HG03097 (cell line): ENCODE measurements around the gene ENGASE.
"Not testable (repeated sequence)": the region's sequence is repeated elsewhere in the genome, so short reads cannot be mapped to it uniquely, and the experiment has no call there.

ENCODE experiments used
- ATAC-seq: cut with Tn5 transposase; IDR thresholded peaks from one replicate; pipeline ENCODE4 v1.9.1; 2021; ENCODE audit not compliant: unreplicated experiment, low FRiP score

Gene ENGASE

DNA sequence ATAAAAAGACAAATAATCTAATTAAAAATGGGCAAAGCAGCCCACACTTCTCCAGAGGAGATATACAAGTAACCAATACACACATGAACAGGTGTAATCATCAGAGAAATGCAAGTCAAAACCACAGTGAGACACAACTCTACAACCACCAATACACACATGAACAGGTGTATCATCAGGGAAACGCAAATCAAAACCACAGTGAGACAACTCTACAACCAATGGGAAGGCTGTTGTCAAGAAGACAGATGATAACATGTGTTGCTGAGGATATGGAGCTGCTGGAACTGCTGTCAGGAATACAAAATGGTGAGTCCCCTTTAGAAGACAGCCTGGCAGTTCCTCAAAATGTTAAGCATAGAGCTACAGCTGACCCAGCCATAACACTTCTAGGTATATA lies 22.5 kb upstream of the ENGASE start:
- no peak for ATAC-seq

DNA sequence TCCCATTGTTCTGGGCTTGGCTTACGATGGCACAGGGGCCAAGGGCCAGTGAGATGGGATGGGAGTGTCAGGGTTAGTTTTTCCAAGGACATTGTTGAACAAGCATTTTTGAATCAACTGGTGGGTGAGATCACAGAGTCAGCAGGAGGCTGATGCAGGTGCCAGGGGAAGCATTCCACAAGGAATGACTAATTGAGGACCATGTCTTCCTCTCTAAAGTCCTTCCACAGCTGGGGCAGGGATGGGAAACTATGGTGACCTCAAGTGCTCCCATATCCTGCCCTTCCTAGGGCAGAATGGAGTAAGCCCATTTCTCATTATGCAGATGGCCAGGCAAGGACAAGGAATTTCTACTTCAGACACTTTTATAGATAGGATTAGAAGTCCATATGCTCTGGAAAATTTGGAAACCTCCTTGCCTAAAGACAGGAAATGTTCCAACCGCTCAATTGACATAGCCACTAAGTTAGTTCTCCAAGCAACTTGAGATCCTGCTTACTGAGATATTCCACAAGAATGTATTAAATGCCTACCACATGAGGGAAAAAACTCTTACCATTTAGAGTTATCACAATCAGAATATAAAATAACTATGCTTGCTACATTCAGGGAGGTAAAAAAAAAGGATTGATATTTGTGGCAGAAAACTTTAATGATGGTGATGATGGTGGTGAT lies 21.2 kb upstream of the ENGASE start:
- ATAC-seq, result no peak

DNA sequence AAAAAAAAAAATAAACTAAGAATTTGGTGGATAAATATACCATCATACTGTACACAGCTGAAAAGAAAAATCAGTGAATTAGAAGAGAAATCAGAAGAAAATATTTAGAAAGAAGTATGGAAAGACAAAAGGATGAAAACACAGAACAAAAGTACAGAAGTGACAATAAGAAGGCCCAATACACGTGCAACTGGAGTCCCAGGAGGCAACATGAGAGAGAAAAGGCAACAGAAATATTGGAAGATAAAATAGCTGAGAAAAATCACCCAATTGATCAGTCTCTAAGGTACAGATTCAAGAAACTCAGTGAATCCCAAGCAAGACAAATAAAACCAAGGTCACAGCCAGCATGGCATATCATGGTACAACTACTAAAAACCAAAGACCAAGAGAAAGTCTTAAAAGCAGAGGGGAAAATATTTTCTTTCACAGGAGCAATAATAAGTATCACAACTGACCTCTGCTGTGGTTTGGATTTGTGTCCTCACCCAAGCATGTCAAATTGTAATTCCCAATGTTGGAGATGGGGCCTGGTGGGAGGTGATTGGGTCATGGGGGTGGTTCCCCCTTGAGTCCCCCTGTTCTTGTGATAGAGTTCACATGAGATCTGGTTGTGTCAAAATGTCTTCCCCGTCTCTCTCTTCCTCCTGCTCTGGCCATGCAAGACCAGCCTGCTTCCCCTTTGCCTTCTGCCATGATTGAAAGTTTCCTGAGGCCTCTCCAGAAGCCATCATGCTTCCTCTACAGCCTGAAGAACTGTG lies 20.2 kb upstream of the ENGASE start:
- ATAC-seq, result no peak

DNA sequence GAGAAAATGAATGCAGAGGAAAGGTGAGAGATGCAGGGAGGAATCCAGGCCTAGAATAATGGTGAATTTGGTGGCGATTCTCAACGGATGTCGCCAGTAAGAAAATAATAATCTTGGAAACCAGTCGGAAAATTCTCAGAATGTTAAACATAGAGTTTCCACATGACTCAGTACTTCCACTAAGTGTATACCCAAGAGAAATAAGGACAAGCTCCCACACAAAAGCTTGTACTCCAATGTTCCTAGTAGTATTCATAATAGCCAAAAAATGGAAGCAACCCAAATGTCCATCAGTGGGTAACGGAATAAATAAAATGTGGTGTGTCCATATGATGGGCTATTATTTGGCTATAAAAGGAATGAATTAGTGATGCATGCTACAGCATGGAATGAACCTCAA lies 19.4 kb upstream of the ENGASE start:
- no peak for ATAC-seq

DNA sequence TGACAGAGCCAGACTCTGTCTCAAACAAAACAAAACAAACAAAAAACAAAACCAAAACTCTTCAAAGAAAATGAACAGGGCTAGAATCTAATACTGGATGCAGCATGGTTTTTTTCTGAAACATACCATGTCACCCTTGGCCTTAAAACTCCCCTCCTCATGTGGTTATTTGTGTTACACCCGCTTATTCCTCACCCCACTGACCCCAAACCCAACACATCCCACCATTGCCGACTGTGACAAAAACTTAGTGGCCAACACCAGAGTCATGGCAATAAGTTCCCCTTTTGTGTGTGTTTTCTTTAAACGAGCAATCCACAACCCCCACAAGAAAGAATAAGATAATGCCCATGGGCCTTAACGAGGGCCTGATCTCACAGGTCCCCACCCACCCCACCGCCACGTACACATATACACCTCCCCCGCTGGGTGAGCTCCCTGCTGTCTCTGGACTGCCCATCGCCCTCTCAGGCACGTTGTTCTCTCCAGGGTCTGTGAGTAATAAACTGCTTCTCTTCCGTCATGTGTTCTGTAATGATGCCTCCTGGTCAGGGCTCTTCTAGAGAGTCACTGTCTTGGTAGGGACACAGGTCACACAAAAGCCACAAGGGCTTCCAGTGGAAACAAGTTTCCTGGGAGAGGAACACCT lies 16.8 kb upstream of the ENGASE start:
- ATAC-seq, result no peak

DNA sequence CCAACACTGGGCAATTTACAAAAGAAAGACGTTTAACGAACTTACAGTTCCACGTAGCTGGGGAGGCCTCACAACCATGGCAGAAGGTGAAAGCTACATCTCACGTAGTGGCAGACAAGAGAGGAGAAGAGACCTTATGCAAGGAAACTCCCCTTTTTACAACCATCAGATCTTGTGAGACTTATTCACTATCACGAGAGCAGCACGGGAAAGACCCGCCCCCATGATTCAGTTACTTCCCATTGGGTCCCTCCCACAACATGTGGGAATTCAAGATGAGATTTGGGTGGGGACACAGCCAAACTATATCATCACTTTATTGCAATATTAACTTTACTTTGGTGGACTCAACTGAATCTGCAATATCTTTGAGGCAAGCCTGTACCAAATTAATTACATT lies 11.9 kb upstream of the ENGASE start:
- ATAC-seq, result no peak

DNA sequence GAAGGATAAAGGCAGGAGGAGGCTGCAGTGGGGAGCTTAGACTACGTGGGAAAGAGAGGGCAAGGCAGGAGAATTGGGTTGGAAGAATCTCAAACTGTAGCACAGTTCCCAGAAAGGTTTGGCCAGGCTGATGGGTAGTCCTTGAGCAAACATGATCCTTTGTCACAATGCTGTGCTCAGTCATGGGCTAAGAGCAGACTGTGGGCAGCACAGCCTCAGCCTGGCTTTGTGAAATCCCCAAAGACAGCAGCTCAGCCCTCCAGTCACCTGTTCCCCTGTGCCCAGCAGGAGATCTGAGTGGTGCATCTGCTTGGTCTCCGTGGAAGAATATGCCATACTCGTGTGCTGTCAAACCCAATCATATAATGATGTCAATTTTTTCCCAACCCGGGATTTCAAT lies 10.6 kb upstream of the ENGASE start:
- ATAC-seq, result no peak

DNA sequence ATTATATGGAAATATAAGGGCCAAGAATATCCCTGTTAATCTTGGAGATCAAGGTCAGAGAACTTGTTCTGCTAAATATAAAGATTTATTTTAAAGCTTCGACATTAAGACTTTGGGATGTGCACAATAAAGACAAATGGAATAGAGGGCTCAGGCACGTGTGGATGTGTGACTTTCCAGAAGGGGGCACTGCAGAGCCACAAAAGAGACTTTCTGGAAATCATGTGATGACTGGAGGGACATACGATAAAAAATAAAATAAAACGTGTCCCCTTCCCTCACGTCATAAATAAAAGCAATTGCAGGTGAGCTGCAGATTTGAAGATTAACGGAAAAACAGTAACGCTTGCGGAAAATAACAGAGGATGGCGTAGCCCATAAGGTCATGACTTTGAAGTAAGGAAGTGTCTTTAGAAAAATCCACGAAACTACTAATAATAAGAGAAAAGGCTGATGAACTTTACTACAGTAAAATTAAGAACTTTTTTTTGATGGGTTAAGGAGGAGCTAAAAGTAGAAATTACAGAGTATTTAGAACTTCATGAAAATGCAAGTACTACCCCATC lies 9.4 kb upstream of the ENGASE start:
- ATAC-seq, result no peak

DNA sequence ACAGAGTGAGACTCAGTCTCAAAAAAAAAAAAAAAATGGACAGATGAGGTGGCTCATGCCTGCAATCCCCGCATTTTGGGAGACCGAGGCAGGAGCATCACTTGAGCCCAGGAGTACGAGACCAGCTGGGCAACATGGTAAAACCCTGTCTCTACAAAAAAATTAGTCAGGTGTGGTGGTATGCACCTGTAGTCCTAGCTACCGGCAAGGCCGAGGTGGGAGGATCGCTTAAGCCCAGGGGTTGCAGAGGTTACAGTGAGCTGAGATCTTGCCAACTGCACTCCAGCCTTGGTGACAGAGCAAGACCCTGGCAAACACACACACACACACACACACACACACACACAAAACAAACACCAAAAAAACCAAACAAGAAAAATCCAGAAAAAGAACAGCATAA lies 7.7 kb upstream of the ENGASE start:
- ATAC-seq, result no peak

DNA sequence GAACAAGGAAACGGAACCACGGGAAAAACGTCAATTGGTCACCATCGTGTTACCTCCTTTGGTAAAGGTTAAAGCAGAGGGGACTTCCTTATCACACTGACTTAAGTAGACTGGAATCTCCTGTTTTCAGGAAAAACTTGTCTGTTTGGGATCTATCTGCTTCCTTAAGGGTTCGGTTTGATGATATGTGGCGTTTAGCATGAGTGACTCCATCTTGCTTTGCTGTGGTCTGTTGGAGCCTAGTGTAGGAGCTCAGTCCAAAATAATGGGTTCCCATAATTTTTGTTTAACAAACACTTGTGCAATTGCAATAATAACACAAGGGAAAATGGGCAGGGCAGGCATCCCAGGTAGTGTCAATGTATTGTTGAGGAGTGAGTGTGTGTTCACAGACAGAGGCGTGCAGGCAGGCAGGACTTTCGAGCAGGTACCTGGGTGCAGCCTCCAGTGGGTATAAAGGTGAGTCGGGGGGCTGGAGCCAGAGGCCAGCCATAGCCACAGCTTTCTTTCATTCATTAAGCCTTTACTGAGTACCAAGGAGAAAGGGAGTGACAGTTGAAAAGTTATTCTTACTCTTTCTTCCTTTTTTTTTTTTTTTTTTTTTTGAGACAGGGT lies 4.3 kb upstream of the ENGASE start:
- no peak for ATAC-seq

DNA sequence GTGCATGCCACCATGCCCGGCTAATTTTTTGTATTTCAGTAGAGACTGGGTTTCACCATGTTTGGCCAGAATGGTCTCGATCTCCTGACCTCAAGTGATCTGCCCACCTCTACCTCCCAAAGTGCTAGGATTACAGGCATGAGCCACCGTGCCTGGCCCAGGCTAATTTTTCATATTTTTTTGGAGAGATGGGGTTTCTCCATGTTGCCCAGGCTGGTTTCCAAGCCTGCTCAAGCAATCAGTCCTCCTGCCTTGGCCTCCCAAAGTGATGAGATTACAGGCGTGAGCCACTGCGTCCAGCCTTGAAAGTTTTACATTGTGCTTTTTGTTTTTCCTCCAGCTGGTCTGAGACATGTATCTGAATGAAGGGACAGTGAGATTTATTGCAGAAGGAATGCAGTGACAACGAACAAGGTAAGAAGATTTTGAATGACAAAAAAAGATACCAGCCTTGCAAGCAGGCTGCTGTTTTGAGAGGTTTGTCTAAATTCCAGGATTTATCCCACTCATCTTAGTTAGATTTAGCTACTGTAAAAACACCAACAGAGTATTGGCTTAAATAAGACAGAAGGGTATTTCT lies 3.4 kb upstream of the ENGASE start:
- ATAC-seq, result no peak

DNA sequence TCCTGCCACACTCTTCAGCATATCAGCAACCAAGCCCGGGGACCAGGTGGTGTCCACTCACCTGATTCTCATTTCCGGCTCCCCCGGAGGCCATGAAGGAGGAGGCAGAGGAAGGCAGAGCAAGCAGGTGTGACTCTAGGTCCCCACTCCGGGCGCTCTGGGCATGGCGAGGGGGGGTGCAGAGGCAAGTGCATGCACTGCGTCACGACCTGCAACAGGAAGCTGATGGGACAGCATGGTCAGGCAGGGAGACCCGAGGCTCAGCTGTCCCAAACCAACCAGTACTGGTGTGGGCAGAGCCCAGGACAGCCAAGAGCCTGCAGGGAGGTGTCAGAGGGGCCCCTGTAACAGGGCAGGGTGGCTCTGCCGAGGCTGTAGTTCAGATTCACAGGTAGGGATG lies 2.1 kb upstream of the ENGASE start:
- no peak for ATAC-seq

DNA sequence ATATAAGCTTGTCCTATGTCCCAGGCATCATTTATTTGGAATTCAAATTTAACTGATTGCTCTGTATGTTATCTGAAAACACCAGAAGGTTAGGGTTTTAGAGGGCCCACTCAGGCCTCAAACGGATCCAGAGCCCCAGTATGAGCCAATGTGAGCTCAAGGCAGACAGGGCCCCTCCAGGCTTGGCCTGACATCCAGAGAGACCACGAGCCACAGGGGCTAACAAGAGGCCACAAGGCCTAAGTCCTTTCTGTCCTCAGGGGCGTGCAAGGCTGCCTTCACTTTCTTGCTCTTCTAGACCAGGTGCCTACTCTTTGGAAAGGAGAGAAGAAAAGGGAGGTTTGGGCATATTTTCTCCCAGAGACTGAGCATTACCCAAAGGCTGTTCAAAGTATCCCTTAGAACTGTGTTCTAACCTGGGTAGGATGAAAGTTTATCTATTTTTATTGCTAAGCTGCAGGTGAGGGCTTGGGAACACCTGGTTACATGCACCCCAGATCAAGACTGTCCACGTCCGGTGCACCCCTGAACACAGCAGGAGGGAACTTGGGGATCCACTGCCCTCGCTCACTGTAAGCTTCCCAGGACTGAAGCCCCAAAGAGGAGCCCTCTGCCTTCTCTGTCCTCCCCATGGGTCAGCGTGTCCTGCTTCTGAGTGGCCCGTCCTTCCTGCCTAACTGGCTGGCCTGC lies 1.5 kb upstream of the ENGASE start:
- ATAC-seq, result no peak

DNA sequence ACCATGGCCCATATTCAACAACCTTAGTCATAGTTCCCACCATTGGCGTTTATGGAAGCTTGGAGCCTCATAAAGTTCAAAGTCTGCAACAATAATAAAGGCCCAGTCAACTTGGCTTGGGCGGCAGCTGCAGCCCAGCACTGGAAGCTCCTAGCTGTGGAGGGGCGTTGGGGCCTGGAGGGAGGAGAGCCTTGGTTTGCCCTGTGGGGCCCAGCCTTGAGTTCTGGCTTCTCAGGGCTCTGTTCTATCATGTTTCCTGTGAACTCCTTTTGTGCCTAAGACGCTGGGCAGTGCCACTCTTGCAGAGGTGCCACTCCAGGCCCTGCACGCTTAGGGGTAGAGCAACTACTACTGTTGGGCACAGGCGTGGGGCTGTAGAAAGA lies 927 bp upstream of the ENGASE start:
- ATAC-seq, result no peak

DNA sequence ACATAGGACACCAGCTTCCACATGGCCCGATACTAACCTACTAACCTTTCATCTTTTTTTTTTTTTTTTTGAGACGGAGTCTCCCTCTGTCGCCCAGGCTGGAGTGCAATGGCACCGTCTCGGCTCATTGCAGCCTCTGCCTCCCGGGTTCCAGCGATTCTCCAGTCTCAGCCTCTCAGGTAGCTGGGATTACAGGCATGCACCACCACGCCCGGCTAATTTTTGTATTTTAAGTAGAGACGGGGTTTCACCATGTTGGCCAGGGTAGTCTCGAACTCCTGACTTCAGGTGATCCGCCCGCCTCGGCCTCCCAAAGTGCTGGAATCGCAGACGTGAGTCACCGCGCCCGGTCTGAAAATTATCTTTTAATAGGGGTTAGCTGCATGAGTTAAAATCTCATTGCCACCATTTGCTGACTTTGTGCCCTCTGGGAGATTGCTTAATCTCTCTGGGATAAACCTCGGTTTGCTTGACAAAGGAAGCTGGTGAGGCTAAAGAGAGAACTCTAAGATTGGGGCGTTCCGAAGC lies 439 bp upstream of the ENGASE start:
- ATAC-seq, result not testable (repeated sequence)

DNA sequence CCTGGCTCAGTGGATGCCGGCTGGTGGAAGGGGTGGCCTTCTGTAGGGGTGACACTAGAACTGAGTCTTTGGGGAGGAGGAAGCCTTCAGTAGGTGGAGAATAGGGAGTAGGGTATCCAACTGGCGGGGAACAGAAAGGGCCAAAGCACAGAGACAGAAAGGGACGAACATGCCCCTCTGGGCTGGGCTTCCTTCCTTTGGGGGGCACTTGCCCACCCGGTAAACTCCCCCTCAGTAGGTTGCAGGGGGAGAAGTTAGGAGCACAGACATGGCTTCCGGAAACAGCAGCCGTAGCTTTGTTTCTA lies 774 bp downstream of the ENGASE start:
- no peak for ATAC-seq

DNA sequence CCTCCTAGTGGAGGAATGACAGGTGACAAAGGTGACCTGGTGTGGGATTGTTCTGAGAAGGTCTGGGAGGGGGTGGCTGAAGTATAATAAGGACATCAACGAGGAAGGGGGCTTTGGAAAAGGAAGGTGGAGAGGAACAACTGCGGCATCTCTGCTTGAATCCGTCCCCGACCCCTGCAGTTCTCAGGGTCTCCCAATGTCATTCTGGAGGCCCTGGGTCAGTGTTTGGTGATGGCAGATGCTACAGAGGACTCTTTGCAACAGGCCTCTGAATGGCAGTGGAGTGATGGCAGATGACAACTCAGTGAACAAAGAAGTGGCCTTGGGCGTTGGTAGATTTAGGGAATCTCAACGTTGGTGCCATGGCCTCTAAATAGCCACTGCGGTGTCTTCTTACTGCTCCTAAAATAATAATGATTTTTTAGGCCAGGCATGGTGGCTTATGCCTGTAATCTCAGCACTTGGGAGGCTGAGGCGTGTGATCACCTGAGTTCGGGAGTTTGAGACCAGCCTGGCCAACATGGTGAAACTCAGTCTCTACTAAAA lies 1.3 kb downstream of the ENGASE start:
- no peak for ATAC-seq

DNA sequence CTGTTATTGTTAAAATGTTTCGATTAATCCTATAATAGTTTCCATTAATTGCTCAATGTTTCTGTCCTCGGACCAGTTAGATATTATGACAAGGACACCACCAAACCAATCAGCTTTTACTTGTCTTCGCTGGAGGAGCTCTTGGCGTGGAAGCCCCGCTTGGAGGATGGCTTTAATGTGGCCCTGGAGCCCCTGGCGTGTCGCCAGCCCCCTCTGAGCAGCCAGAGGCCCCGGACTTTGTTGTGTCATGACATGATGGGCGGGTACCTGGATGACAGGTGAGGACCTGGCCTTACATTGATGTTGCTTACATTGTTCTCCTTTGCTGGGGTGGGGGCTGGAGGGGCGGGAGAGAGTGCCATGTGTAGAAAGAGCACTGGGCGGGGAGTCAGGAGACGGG lies 3.0 kb downstream of the ENGASE start:
- ATAC-seq, result no peak

DNA sequence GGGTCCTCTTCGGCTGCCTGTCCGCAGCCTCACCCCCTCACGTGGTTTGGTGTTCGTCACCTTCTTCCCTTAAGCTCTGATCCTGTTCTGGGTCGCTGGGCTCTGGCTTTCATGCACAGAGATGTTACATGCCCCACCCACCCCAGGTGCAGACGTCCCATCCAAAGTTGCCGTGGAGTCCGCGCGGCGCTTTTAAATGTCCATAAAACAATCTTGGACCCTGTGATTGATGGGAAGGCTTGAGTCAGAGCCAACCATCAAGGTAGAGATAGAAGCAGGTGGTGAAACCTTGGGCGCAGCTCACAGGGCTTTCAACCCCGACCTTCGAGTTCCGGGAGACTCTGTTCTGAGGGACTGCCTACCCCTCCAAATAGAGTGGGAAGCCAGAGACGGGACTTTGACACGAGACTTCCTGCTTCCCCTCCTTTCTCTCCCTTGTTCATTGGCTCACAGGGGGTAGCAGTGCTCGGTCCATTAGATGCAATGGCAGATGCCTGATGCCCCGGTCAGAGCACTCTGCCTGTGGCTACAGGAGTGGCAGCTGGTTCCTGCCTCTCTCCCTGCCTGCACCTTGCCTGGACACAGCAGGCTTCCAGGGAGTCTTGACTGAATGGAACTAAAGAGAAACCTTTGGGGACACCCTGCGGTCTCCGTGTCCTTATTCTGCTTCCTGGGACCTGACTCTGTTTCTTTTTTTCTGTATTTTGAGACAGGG lies 4.0 kb downstream of the ENGASE start:
- no peak for ATAC-seq
